Heart right ventricle (tissue), 16 donors: Measurements from ENCODE around the gene NRL. TPM values are rescaled to one million over a fixed set of nuclear protein-coding genes. Genes with fewer than 3 reads are reported as not detected.

Experiments
- ATAC-seq, 8 donors: fragments of 200-7000 bp; cut with Tn5 transposase; one replicate each; pipeline ENCODE4 v1.9.1; 2020; ENCODE audit warnings: mild to moderate bottlenecking in 8 of 8, moderate library complexity in 8 of 8, moderate number of reproducible peaks in 1 of 8
- DNase-seq, 2 donors: peaks; one replicate each; pipeline ENCODE4 v3.0.0-alpha.2; 2020
- H3K27ac ChIP-seq, 10 donors: fragments of 200-600 bp; sonication (generic) in 2 of 10; one replicate each; pipeline versions ENCODE4 v1.5.0 to v1.8.0; 2020 to 2022; ENCODE audit warnings: mild to moderate bottlenecking in 3 of 10
- H3K27me3 ChIP-seq, 7 donors: fragments of 200-600 bp; one replicate each; pipeline ENCODE4 v1.8.0; 2021 to 2022; ENCODE audit warnings: mild to moderate bottlenecking in 2 of 7
- H3K36me3 ChIP-seq, 9 donors: fragments of 200-600 bp; sonication (generic) in 1 of 9; one replicate each; pipeline versions ENCODE4 v1.5.0 to v1.8.0; 2020 to 2022; ENCODE audit warnings: mild to moderate bottlenecking in 2 of 9
- H3K4me1 ChIP-seq, 9 donors: fragments of 200-600 bp; sonication (generic) in 1 of 9; one replicate each; pipeline versions ENCODE4 v1.5.0 to v1.8.0; 2020 to 2022; ENCODE audit warnings: mild to moderate bottlenecking in 4 of 9
- H3K4me3 ChIP-seq, 10 donors: fragments of 200-600 bp; sonication (generic) in 2 of 10; one replicate each; pipeline versions ENCODE4 v1.5.0 to v1.8.0; 2020 to 2022; ENCODE audit warnings: mild to moderate bottlenecking in 7 of 10, moderate library complexity in 2 of 10
- H3K9me3 ChIP-seq, 11 donors: fragments of 200-600 bp in 10 of 11; sonication (generic) in 2 of 11; one replicate each; pipeline versions ENCODE4 v1.5.0 to v1.8.0; 2013 to 2022; ENCODE audit warnings: mild to moderate bottlenecking in 2 of 11, control low read depth in 1 of 11, moderate library complexity in 1 of 11
- CTCF ChIP-seq, 9 donors: fragments of 200-600 bp; sonication (generic) in 2 of 9; IDR thresholded peaks; one replicate each; pipeline versions ENCODE4 v1.5.0 to v1.8.0; 2021 to 2022; ENCODE audit warnings: antibody characterized with exemption in 9 of 9, mild to moderate bottlenecking in 5 of 9, moderate library complexity in 1 of 9
- WGBS, 2 donors: extraction: QIAGEN DNeasy Blood & Tissue Kit; methylation state at CpG; one replicate each; pipeline ENCODE4 v1.1.7; 2013; ENCODE audit warnings: inconsistent platforms in 1 of 2; 5-methylcytosine and 5-hydroxymethylcytosine counted together
- intact Hi-C, 10 donors: fragments of 100-400 bp; cut with DNase I; formaldehyde crosslinking; loops; one replicate each; pipeline versions ENCODE4 v1.11.1 to v1.14.2; 2022
- polyA plus RNA-seq, 2 donors: library from polyadenylated mRNA; stranded (reverse); fragments of 200-250 nt; gene quantifications; one replicate each; pipeline ENCODE4 v1.2.3, GENCODE V29; 2013
- total RNA-seq, 10 donors: library from RNA; stranded (reverse); fragmentation: NEBNext Ultra II Directional in 3 of 10; extraction: Animal tissue kit (Norgen Biotek cat#: 25700) in 3 of 10; gene quantifications; one replicate each; pipeline versions ENCODE4 v1.2.1 to v1.2.4, GENCODE V29; 2021 to 2023
- donor health status: Arrhythmogenic right ventricular cardiomyopathy.
- donor health status: ischemic (EF 13 %, LVEDD 7.1; RV severe dilation, severe dysfunction).
- donor health status: healthy with polysubstance abuse.
- donor health status: DM: no; HTN: yes; CAD: no.
- donor health status: DM: no; HTN: no; CAD: no.
- donor health status: ischemic (EF 25% LVEDD 6.9; RV normal size, moderate dysfunction).
- donor health status: ischemic (EF 25% LVEDD 5.7; RV mildly dilated, moderate dysfunction).
- donor health status: healthy.
- donor health status: DM: yes; HTN: yes; CAD: no.
- donor health status: Ischemic cardiomyopathy.
- donor health status: ischemic (EF 35%, LVEDD 5.7; RV mildly dilated, moderate dysfunction).
- donor health status: nonischemic (EF 11% LVEDD 7.7; RV severe dilation, severe dysfunction).
- donor health status: DM: yes; HTN: yes; CAD: no.
- donor health status: PGD.
- donor health status: ischemic (EF 29% LVEDD 5.4; RV normal size, mild dysfunction).
- donor health status: nonischemic (EF 23%, LVEDD 6.1; RV moderate dilation, normal function).

The NRL gene
- total and polyA plus RNA-seq, 12 donors, result 1.5 to 3.5 (median 2.2) TPM

DNA sequence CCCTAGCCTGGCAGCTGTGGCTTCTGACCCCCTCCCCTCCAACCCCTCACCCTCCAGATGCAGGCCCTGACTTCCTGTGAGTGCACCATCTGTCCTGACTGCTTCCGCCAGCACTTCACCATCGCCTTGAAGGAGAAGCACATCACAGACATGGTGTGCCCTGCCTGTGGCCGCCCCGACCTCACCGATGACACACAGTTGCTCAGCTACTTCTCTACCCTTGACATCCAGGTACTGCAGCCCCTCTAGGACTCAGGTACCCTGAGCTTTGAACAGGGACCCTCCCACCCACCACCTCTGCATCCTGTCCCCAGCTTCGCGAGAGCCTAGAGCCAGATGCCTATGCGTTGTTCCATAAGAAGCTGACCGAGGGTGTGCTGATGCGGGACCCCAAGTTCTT is 40.4 kb upstream of the NRL start:
- no peaks in the 10 kb centered on the region for H3K9me3 ChIP-seq
- intact Hi-C loops, result no loop called here
- peaks cover 0 to 100% (median 73%) of the 10 kb centered on the region in 9 donors for H3K36me3 ChIP-seq
- ATAC-seq (no peak), DNase-seq (no peak)
- no peaks in the 10 kb centered on the region for H3K27me3 ChIP-seq
- 93 to 94% methylated on average over 10 of the region's 10 CpGs for WGBS, 2 donors
- peaks cover 0 to under 1% (median 0%) of the 10 kb centered on the region in 9 donors for H3K4me1 ChIP-seq
- no peak overlapping the region for H3K27ac ChIP-seq
- no peak for TF ChIP-seq CTCF (IDR thresholded peaks at IDR 0.05)
- H3K4me3 ChIP-seq, result no peak overlapping the region

DNA sequence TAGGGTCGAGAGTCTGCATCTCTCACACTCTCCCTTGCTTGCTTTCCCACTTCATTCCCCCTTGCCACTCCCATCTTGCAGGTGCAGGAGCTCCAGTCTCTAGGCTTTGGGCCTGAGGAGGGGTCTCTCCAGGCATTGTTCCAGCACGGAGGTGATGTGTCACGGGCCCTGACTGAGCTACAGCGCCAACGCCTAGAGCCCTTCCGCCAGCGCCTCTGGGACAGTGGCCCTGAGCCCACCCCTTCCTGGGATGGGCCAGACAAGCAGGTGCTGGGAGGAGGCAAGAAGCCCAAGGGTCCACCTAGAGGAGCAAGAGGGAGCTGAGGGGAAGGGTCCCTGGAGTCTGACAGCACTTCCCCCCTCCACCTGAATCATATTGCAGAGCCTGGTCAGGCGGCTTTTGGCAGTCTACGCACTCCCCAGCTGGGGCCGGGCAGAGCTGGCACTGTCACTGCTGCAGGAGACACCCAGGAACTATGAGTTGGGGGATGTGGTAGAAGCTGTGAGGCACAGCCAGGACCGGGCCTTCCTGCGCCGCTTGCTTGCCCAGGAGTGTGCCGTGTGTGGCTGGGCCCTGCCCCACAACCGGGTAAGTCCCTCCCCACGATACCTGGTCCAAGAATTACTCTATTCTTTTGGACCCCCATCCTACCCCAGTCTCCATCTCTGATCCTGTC is 36.8 kb upstream of the NRL start:
- Histone ChIP-seq H3K4me3 (no peak overlapping the region), H3K27ac (no peak overlapping the region), H3K4me1 (peaks cover 7 to 24% (median 17%) of the 10 kb centered on the region in 9 donors), H3K9me3 (no peaks in the 10 kb centered on the region), H3K36me3 (peaks cover 0 to 81% (median 70%) of the 10 kb centered on the region in 9 donors), H3K27me3 (no peaks in the 10 kb centered on the region)
- DNase-seq, result no peak
- TF ChIP-seq CTCF (IDR thresholded peaks at IDR 0.05), result no peak
- no peak for ATAC-seq
- intact Hi-C loops, result no loop called here
- 93 to 94% methylated on average over 16 of the region's 16 CpGs for WGBS, 2 donors

- ATAC-seq (no peak), DNase-seq (no peak)
- intact Hi-C loops, result no loop called here
- Histone ChIP-seq H3K27me3 (no peaks in the 10 kb centered on the region), H3K4me3 (no peak overlapping the region), H3K36me3 (peaks cover 0 to 76% (median 64%) of the 10 kb centered on the region in 9 donors), H3K9me3 (no peaks in the 10 kb centered on the region), H3K27ac (no peak overlapping the region), H3K4me1 (peaks cover 9 to 25% (median 19%) of the 10 kb centered on the region in 9 donors)
- 89% methylated on average over 9 of the region's 9 CpGs for WGBS, 2 donors
- no peak for TF ChIP-seq CTCF (IDR thresholded peaks at IDR 0.05)
These were observed 36.2 kb upstream of the NRL start for GRCh38 chr14:24150993-24151392.

DNA sequence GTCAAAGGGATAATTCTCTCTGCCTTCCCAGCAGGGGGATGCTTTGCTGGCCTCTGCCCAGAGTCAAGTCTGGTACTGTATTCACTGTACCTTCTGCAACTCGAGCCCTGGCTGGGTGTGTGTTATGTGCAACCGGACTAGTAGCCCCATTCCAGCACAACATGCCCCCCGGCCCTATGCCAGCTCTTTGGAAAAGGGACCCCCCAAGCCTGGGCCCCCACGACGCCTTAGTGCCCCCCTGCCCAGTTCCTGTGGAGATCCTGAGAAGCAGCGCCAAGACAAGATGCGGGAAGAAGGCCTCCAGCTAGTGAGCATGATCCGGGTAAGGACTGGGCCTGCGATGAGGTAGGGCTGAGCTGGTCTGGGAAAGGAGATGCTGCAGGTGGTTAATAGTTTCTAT is 35.8 kb upstream of the NRL start:
- Histone ChIP-seq H3K27ac (no peak overlapping the region), H3K36me3 (peaks cover 0 to 71% (median 60%) of the 10 kb centered on the region in 9 donors), H3K27me3 (no peaks in the 10 kb centered on the region), H3K4me1 (peaks cover 12 to 30% (median 23%) of the 10 kb centered on the region in 9 donors), H3K9me3 (no peaks in the 10 kb centered on the region), H3K4me3 (no peak overlapping the region)
- DNase-seq, result no peak
- no peak for TF ChIP-seq CTCF (IDR thresholded peaks at IDR 0.05)
- ATAC-seq, result no peak
- intact Hi-C loops, result no loop called here
- WGBS, 2 donors, result 93 to 94% methylated on average over 9 of the region's 9 CpGs
